G401 (cell line): ENCODE measurements around the gene PNPLA7. TPM values are rescaled to one million over a fixed set of nuclear protein-coding genes. Genes with fewer than 3 reads are reported as not detected.

ENCODE experiments used
- DNase-seq: peaks from one replicate; pipeline ENCODE4 v3.0.0-alpha.2; 2015; ENCODE audit warnings: low spot score
- in situ Hi-C: cut with HindIII; loops from 2 replicates; pipeline ENCODE4 v1.10.0; 2016; ENCODE audit warnings: low sequenced_read_pairs, mixed read lengths
- total RNA-seq: library from RNA; depleted of rRNA; stranded (reverse); fragments of >200 nt; shearing (Covaris generic); gene quantifications from 2 replicates; pipeline ENCODE4 v1.2.3, GENCODE V29; 2014

The PNPLA7 gene
- total RNA-seq, 1 experiment from 2014 or later = not detected

DNA sequence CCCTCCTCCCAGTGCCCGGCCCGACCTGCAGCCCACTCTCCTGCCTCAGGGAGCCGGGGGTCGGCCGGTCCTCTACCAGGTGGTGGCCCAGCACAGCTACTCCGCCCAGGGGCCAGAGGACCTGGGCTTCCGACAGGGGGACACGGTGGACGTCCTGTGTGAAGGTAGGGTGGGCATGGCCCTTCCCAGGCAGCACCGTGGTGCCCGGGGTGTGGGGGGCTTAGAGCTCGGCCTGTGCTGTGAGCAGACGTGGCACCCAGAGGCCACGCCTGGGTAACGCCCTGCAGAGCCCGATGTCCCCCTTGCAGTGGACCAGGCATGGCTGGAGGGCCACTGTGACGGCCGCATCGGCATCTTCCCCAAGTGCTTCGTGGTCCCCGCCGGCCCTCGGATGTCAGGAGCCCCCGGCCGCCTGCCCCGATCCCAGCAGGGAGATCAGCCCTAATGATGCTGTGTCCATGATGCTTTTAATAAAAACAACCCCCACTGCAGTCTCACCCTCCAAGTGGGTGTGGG, 116.2 kb downstream of the PNPLA7 start:
- DNase-seq = no peak
- in situ Hi-C loops = no loop called here

DNA sequence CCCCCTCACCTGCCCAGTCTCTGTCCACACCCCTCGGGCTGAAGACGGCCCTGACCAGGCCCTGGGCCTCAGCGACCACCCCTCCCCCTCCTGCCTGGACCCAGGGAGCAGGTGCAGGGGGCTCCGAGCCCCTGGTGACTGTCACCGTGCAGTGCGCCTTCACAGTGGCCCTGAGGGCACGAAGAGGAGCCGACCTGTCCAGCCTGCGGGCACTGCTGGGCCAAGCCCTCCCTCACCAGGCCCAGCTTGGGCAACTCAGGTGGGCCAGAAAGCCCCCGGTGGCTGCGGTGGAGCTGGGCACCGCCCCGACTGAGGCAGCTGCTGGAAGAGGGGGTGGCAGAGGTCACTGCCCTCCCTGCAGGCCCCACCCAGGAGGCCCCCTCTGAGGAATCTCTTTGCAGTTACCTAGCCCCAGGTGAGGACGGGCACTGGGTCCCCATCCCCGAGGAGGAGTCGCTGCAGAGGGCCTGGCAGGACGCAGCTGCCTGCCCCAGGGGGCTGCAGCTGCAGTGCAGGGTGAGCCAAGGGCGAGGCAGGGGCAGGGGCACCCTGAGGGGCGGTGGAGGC, 116.8 kb downstream of the PNPLA7 start:
- in situ Hi-C loops = no loop called here

DNA sequence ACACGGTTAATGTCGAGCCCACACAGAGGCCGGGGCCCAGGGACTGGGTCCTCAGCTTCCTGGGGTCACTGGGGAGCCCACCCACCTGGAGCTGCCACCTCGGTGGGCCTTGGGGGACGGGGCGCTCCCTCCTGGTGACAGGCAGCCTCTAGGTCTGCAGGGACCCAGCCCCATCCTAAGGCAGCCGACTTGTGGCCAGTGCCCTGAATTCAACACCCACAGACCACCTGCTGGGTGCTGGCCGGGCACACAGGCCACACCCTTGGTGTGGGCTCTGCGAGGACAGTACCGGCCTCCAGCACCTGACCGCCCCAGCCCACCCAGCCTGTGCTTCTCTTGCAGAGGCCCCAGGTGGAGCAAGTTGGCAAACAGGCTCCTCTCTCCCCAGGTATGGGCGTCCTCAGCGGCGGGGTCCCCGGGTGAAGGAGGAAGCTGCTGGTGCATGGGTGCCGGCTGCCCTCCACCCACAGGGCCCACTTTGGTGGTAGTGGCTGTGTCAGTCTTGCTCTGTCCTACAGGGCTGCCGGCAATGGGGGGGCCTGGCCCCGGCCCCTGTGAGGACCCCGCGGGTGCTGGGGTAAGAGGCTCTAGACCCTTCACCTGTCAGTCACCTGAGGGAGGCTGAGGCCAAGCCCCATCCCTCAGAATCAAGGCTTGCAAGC, 117.4 kb downstream of the PNPLA7 start:
- in situ Hi-C loops = no loop called here
- DNase-seq = no peak

More for the DNA sequence above, 116.8 kb downstream of the PNPLA7 start:
- DNase-seq = no peak

DNA sequence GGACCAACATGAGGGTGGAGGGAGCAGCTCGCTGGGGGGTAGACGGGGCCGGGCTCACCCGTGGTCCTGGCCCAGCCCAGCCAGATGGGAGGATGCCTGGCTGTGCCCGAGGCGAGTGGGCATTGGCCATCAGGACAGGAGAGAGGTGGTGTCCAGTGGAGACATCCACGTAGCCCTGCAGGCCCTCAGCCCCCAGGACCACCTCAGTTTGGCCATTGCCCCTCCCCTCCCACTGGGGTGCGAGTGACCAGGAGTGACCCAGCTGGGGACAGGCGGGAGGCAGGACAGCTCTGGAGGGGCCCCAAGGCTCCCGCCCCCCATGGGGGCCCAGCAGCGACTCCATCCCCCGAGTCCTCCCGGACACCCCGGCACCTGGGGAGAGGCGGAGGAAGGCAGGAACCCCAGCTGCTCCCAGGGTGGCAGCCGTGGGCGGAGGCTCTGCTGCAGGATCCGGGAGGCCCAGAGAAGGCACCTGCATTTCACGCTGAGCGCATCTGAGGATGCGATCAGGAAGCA, 118.7 kb downstream of the PNPLA7 start:
- no peak for DNase-seq
- in situ Hi-C loops = no loop called here

DNA sequence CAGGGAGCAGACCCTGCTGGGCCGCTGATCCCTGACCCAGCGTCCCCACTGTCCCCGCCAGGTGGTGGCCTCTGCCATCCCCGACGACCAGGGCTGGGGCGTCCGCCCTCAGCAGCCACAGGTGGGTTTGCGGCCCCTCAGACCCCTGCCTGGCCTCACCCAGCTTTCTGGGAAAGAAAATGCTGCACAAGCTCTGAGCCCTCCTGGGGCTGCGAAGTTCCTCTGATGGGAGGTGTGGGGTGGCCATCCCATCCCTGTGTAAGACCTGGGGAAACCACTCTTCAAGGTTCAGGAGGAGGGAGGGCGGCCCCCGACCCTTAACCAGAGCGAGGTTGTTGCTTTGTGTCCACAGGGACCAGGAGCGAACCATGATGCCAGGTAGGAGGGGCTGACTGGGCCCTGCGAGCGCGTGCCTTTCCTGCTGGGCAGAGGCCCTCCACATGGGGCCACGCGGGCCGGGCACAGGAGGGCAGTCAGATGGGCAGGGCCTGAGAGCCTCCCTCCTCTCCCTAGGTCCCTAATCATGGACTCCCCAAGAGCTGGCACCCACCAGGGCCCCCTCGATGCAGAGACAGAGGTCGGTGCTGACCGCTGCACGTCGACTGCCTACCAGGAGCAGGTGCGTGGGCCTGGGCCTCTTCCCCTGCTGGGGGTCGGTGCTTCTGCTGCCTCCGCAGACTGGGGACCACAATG, 119.3 kb downstream of the PNPLA7 start:
- no peak for DNase-seq
- in situ Hi-C loops = no loop called here

DNA sequence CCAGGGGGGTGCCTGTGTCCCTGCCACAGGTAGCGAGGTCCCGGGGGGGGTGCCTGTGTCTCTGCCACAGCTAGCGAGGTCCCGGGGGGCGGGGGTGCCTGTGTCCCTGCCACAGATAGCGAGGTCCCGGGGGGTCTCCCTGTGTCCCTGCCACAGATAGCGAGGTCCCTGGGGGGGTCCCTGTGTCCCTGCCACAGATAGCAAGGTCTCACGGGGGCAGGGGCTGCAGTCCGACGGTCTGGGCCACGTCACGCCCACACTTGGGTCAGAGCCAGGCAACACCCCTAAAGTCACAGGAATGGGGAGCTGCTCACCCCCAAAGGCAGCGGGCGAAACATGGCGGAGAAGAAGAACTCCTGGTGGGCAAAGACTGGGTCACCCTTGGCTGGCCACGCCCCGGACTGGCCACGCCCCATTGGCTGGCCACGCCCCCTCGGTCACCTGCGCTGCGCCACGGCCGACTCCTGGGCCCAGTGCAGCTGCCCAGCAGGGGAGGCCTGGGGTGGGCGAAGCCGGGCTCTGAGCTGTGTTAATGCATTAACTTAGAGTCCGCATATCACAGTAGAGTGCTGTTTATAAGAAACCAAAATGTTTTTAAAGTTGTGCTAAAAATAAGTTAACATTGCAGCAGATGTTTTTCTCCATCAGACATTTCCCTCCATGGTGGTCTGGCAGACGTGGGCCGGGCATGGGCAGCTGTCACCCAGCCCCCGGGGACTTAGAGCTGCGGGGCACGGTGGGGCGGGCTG, 120.1 kb downstream of the PNPLA7 start:
- no peak for DNase-seq
- in situ Hi-C loops = no loop called here

DNA sequence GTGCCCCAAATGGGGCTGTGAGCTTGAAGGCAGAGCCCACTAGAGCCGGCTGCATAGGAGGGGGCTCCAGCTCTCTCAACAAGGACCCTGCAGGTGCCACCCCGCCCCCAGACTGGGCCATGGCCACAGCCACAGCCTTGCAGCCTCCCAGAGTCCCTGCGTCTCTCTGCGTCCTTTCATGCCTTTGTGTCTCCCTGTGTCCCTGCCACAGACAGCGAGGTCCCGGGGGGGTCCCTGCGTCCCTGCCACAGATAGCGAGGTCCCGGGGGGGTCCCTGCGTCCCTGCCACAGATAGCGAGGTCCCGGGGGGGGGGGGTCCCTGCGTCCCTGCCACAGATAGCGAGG, 120.7 kb downstream of the PNPLA7 start:
- no peak for DNase-seq
- in situ Hi-C loops = no loop called here

DNA sequence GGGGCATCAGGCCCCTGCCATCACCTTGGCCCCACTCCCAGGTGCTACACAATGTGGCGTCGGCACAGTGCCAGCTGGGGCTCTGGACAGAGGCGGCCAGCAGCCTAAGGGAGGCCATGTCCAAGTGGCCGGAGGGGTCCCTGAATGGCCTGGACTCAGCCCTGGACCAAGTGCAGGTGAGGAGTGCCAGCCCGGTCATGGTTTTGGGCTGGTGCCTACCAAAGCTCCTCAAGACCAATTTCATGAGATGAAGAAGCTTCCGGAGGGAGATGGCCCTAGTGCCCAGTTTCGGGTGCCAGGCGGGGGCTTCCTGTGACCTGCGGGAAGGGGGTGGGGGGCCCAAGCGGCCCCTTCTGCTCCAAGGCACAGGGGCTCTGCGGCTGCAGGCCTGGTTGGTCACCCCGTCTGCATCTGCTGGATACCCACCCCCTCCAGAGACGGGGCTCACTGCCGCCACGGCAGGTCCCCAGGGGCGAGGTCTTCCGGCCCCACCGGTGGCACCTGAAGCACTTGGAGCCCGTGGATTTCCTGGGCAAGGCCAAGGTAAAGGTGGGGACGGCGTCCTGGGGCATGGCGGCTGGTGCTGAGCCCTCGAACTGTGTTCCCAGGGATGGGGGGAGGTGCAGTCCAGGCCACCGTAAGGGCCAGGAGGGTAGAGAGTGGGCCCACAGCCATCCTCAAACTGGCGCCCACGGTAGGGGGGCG, 121.2 kb downstream of the PNPLA7 start:
- in situ Hi-C loops = no loop called here
- no peak for DNase-seq

DNA sequence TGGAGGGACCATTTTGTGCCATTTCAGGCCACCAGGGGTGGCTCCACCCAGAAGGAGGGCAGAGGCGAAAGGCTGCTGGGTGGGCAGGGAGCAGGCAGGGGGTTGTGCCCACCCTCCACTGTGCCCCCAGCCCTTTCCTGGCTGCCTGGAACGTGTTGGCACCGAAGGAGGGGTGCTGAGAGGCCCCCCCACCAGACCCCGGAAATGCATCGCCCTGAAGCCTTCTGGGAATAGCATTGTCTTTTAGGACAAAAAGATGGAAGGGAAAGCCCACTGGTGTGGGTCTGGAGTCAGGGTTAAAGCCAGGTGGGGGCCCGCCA, 121.9 kb downstream of the PNPLA7 start:
- no peak for DNase-seq
- in situ Hi-C loops = no loop called here

DNA sequence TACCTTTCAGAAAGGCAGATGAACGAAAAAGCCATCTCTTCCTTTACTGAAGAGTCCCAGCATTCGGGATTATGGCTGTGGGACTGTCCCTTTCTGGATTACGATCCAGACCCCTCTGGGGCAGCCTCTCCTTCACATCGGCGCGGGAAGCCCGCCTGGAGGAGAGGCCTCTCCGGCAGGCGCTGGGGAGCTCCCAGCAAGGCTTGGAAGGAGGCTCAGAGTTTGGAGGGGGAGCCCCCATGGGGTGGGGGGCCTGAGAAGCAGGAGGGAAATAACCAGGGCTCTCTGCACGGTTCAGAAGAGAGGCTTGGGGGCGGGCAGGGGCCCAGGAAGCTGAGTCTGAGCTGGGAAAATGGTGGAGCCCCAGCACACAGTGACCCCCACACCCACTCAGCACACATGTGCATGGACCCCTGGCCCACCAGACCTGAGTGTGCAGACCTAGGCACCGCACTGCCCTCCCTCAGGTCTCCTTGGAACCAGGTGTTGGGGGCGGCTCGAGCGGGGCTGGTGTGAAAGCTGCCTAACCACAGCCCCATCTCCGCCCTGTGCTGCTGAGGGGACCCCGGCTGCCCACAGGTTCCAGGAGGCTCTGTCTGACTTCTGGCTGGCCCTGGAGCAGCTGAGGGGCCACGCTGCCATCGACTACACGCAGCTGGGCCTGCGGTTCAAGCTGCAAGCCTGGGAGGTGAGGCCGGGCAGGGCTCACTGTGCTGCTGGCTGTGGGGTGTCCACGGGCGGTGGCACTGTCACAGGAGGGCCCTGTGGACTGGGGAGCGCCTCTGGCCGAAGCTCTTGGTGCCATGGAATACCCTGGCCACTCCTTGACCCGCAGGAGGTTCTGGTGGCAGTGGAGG, 122.5 kb downstream of the PNPLA7 start:
- DNase-seq = no peak
- in situ Hi-C loops = no loop called here

DNA sequence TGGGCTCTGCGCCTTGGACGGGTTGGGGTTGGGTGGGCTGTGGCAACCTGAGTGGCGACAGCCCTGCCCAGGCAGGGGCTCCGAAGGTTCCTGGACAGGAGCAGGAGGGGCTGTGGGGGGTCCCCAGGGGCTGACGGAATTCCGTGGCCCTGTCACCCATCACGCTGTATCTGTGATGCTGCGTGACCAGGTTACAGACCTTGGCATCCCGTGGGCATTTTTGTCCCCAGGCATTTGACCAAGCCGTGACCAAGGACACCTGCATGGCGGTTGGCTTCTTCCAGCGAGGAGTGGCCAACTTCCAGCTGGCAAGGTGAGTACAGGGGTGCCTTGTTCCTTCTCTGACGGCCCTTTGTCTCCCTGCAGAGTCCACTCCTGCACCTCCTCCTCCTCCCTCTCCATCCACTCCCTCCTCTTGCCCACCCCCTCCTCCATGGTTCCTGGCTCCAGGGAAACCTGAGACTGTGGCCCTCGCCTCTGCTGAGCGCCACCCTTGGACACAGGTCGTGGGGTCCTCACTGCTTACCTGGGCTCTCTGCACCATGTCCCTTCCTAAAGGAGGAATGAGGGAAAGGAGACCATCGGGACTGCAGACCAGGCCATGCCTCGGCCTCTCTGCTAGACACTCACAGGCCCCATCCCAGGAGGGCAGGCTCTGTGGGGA, 124.1 kb downstream of the PNPLA7 start:
- in situ Hi-C loops = no loop called here
- no peak for DNase-seq

DNA sequence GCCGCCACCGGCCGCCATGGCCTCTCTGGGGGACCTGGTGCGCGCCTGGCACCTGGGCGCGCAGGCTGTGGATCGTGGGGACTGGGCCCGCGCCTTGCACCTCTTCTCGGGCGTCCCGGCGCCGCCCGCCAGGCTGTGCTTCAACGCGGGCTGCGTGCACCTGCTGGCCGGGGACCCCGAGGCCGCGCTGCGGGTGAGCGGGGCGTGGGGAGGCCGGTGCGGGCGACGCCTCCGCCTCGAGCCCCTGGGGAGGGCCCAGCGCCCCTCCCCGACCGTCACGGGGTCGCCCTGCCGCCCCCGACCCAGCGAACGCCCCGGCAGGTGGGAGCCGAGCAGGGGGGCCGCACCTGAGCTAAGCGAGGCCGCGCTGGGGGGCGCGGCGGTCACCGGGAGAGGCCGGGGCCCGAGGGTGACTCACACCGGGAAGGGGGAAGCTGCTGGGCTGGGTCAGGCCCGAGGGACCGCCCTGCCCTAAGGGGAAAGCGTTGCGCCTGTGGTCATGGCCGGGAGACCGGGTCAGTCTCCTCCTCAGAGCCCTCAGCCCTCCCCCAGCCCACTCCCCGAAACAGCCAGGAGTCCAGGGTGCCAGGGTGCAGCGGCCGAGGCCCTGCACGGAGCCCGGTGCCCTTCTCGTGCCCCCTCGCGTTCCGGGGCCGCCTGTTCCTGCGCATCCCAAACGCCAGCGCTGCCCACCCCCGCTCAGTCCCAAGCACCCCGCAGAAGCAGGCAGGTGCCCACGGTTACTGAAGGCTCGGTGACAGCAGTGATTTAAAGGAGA, 126.5 kb downstream of the PNPLA7 start:
- in situ Hi-C loops = no loop called here
- no peak for DNase-seq

DNA sequence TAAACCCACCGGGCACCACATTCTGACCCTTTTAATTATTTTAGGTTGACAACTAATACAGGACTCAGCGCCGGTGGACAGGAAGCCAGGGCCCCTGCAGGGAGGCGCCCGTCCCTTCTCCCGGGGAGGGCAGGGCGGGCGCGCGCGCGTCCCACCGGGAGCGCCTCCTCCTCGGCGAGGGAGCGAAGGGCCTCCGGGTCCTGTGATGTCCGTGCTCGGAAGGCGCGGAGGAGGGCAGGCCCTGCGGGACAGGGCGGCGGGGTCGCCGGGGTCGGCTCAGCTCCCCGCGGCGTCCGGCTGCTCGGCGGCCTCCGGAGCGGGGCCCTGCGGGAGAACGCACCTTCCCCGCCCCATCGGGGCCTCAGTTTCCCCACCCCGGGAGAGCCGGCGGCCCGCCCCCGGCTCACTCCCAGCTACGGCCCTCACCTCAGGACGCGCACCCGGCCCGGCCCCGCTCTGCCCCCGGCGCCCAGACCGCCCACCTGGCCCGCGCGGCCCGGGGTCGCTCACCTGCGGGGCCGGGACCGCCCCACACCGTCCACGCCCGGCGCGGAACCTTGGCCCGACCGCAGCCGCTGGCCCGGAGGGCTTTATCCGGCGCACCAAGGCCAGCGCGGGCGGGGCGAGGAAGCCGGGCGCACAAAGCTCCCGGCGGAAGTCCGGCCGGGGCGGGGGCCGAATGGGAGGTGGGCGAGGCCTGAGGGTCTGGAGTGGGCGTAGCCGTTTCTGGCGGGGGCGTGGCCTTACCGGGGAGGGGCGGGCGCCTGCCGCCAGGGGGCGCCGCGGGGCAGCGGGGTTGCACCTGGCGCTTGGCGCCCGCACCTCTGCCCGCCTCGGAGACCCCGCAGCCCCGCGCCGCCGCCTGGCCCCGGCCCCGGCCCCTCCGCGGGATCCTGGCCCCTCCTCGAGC, 127.3 kb downstream of the PNPLA7 start, which contains the start of the genes EXD3 and NOXA1:
EXD3 (minus strand) TSS at position 559 of the 910 bp plus-strand sequence. CDS start 27,805 bp downstream, outside the sequence.
NOXA1 (plus strand) TSS at position 790 of the 910 bp plus-strand sequence. CDS start 137 bp downstream, outside the sequence.
- in situ Hi-C loops = no loop called here
- peak; percentile 86 for DNase-seq

DNA sequence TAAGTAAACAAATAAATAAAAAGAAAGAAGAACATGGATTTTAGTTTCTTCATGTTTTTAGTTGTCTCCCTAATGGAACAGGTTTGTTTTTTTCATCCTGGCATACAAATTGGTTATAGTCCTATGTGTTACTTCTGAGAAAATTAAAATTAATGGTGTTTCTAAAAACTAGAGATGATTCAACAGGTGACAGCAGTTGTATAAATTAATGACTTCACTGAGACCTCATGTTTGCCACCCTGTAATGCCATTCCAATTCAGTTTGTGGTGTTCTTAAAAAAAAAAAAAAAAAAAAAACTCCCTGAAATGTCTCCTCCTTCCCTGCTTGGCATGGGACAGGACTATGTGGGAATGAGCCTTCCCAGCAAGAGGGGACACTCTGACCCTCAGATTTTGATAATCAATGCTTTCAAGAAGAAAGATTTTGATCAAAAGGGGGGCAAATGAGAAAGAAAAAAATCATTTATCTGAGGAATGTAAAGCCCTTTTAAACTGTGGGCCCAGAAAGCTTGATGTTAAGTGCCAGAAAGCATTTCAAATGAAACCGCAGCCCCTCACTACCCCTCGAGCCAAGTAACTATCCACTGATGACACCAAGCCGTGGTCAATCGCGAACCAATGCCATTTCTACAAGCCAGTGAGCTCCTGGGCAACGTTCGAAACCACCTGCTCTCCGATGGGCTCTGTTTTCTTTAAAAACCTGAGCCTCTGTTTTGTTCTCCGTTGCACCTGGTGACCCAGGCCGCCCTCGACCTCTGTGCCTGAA, 128.2 kb downstream of the PNPLA7 start:
- no peak for DNase-seq
- in situ Hi-C loops = no loop called here
